Measurements from ENCODE around the gene MRRF.

GRCh38 chr9:122291458-122291857 lies 26.8 kb downstream of the MRRF start:
- TF ChIP-seq, protein P1, sequence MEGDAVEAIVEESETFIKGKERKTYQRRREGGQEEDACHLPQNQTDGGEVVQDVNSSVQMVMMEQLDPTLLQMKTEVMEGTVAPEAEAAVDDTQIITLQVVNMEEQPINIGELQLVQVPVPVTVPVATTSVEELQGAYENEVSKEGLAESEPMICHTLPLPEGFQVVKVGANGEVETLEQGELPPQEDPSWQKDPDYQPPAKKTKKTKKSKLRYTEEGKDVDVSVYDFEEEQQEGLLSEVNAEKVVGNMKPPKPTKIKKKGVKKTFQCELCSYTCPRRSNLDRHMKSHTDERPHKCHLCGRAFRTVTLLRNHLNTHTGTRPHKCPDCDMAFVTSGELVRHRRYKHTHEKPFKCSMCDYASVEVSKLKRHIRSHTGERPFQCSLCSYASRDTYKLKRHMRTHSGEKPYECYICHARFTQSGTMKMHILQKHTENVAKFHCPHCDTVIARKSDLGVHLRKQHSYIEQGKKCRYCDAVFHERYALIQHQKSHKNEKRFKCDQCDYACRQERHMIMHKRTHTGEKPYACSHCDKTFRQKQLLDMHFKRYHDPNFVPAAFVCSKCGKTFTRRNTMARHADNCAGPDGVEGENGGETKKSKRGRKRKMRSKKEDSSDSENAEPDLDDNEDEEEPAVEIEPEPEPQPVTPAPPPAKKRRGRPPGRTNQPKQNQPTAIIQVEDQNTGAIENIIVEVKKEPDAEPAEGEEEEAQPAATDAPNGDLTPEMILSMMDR (IDR thresholded peaks at IDR 0.05) = no peak
- TF ChIP-seq POLR2A (IDR thresholded peaks at IDR 0.05) = no peak
- TF ChIP-seq POLR2AphosphoS5 (IDR thresholded peaks at IDR 0.05) = no peak

Data from stomach (tissue), 4 donors.